CD4-positive, alpha-beta T cell treated with Interferon alpha-2 for 1 hour (primary cell): ENCODE data around the gene PEX7.
"Not testable (repeated sequence)": the region's sequence is repeated elsewhere in the genome, so short reads cannot be mapped to it uniquely, and the experiment has no call there.

Experiments used
- DNase-seq, 2 donors: peaks; one replicate each; pipeline ENCODE4 v3.0.0-alpha.2; 2020 to 2022

Gene PEX7

GRCh38 chr6:136958168-136958567, 135.8 kb downstream of the PEX7 start:
- no peak for DNase-seq

DNA sequence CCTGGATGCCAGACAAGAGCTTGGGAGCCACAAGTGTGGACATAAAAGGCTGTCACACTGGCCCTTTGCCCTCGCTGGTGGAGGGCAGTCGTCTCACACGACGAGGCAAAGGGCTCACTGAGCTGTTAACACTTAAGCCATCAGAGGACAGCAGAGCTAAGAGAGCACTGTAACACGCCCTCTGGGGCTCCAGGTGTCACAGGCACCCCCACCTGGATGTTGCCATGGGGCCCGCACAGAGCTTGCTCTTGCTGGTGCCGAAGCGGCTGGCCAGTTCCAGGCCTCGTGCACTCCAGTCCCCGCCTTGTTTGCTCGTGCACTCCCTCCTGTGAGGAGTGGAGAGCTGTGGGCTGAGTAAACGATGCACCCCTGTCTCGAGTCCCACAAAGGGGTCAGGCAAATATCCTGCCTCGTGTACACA, 137.1 kb downstream of the PEX7 start:
- no peak for DNase-seq

DNA sequence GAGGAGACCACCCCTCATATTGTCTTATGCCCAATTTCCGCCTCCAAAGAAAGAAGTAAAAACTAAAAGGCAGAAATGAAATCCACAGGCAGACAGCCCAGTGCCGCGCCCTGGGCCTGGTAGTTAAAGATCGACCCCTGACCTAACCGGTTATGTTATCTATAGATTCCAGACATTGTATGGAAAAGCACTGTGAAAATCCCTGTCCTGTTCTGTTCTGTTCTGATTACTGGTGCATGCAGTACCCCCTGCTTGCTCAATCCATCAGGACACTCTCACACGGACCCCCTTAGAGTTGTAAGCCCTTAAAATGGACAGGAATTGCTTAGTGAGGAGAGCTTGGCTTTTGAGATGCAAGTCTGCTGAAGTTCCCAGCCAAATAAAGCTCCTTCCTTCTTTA, 137.5 kb downstream of the PEX7 start:
- not testable (repeated sequence) for DNase-seq

DNA sequence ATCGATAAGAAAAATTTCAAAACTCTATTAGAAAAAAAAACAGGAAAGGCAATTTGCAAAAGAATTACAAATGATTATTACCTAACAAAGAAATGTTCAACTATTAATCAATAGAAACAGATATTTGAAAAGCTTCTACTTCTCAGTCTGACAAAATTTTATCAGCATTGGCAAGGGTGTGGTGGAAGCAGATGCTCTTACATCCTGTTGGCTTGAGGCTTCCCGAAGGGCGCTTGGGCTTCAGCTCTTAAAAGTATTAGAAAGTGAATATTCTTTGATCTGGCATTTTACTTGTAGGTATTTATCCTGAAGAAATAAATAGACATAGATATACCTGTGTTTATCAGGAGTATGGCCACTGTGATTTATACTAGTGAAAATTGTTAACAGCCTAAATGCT, 138.4 kb downstream of the PEX7 start:
- no peak for DNase-seq

- no peak for DNase-seq
Measured at GRCh38 chr6:136961848-136962247, 139.5 kb downstream of the PEX7 start.

DNA sequence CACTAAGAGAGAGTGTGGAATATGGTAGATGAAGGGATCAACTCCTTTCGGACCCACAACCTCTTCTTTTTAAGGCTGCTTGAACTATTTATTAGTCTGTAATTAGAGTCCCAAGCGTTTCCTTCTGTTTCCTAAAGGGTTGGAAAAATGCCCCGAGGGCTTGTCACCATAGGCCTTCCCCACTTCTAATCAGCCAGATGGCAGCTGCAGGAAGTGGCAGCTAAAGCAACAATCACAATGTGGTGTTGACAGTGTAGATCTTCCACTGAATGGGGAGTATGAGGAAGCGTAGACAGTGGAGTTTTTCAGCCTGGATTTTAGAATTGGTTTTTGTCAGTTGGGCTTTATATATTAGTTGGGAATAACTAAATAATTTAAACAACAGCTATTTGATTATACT, 140.3 kb downstream of the PEX7 start:
- no peak for DNase-seq

GRCh38 chr6:136963259-136963658, 140.9 kb downstream of the PEX7 start:
- DNase-seq: no peak
